Activated CD8-positive, alpha-beta T cell treated with anti-CD3 and anti-CD28 coated beads for 36 hours (primary cell): Measurements from ENCODE around the gene RLBP1. TPM values are rescaled to one million over a fixed set of nuclear protein-coding genes. Genes with fewer than 3 reads are reported as not detected.

Experiments used
- ATAC-seq: fragments of 200-7000 bp; cut with Tn5 transposase; one replicate; pipeline ENCODE4 v1.10.0; 2021; ENCODE audit warnings: mild to moderate bottlenecking, moderate library complexity
- CTCF ChIA-PET: fragments of 350-600 bp; sonication (Branson Sonifier 250); formaldehyde crosslinking; loops from one replicate; lab custom pipeline; 2021; ENCODE audit warnings: antibody characterized with exemption; lab: Charles Lee
- POLR2A ChIA-PET: fragments of 350-600 bp; sonication (Branson Sonifier 250); formaldehyde crosslinking; loops from one replicate; lab custom pipeline; 2021; ENCODE audit warnings: antibody characterized with exemption; lab: Charles Lee
- DNase-seq: peaks from one replicate; pipeline ENCODE4 v3.0.0-alpha.2; 2020
- H3K27ac Mint-ChIP-seq: one replicate; pipeline ENCODE4 v1.8.0; 2021; ENCODE audit warnings: mild to moderate bottlenecking, mixed read lengths
- H3K27me3 Mint-ChIP-seq: one replicate; pipeline ENCODE4 v1.8.0; 2021; ENCODE audit warnings: mixed read lengths
- H3K36me3 Mint-ChIP-seq: one replicate; pipeline ENCODE4 v1.8.0; 2021; ENCODE audit warnings: low read depth, mixed read lengths
- H3K4me1 Mint-ChIP-seq: one replicate; pipeline ENCODE4 v1.8.0; 2021; ENCODE audit warnings: low read depth, mixed read lengths
- H3K4me3 Mint-ChIP-seq: one replicate; pipeline ENCODE4 v1.8.0; 2021; ENCODE audit warnings: mild to moderate bottlenecking, moderate library complexity, mixed read lengths
- H3K9me3 Mint-ChIP-seq: one replicate; pipeline ENCODE4 v1.8.0; 2021; ENCODE audit warnings: mixed read lengths
- intact Hi-C: fragments of 100-400 bp; cut with micrococcal nuclease; formaldehyde crosslinking; loops from one replicate; pipeline ENCODE4 v1.10.0; 2022
- total RNA-seq, 2 experiments: library from RNA; stranded (reverse); gene quantifications; one replicate each; pipeline ENCODE4 v1.2.3, GENCODE V29; 2021
- TF ChIP-seq, protein P1 (sequence below): fragments of 200-600 bp; IDR thresholded peaks from one replicate; pipeline ENCODE4 v1.8.0; 2022; ENCODE audit warnings: antibody characterized with exemption, mild to moderate bottlenecking

The RLBP1 gene
- total RNA-seq, 2 experiments from 2014 or later: not detected

DNA sequence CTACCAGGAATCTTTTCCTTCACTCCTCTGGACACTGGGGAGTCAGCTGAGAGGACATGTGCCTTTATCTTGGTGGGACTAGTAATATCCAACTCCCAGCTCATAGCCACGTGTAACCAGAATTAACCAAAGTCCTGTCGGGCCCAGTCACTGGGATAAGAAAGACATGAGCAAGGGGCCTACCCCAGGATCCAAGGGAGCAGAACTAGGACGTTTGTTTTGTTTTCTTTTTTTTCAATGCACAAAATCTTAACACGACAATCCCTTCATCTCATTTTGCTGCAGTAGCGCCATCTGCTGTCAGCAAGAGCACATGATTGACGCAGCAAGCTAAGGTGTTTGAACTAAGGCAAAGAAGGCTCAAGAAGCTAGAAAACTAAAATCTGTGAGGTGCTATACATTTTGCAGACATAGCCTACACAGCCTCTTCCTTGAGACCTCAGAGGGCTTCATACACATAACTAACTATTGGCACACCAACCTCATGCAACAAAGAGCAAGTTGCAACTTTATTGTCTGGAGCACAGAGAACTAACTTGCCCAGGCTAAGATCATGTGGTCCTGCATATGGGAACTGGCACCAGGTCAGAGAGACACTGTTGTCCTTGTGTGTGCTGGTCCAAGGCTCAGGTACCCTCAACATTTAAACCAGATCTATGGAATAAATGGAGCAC is 43.6 kb downstream of the RLBP1 start:
- POLR2A ChIA-PET: interaction anchor here (1.1 to 2.0 kb wide), 3 partner anchors 10 to 175 kb away, joined by 3 to 6 read pairs (median 4); no protein-coding TSS in a partner anchor

DNA sequence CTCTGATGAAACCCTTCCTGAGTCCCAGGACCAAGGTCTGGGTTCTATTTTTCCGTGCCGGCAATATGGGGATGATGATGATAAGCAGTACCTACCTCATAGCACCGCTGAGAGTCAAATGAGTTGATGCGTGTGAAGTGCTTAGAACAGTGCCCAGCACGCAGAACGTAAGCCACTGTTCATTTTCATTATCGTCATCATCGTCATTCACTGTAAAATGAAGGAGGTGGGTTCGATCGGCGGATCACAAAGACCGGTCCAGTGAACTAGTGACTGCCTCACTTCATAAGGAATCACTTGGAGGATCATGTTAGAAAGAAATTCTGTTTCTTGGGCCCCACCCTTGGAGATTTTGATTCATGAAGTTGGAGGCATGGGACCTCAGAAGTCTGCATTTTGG is 44.3 kb downstream of the RLBP1 start:
- ChIA-PET POLR2A (interaction anchor here (2.0 kb wide), 1 partner anchor 9 kb away, joined by 6 read pairs; no protein-coding TSS in a partner anchor), CTCF (interaction anchor here (0.6 to 12.5 kb wide), 40 partner anchors 10 to 282 kb away, joined by 3 to 262 read pairs (median 6); partner anchors contain the start of genes ABHD2, FANCI and HAPLN3)
- Mint-ChIP-seq H3K27me3 (no peaks in the 10 kb centered on the region), H3K4me1 (peaks cover 35% of the 10 kb centered on the region), H3K27ac (no peak overlapping the region), H3K9me3 (no peaks in the 10 kb centered on the region), H3K36me3 (peaks cover 23% of the 10 kb centered on the region), H3K4me3 (no peak overlapping the region)
- intact Hi-C loops: loop anchor here (2.0 to 10.0 kb wide), 3 partner anchors 92 to 272 kb away; partner anchors contain the start of gene ABHD2
- ATAC-seq (no peak), DNase-seq (no peak)
- TF ChIP-seq, protein P1, sequence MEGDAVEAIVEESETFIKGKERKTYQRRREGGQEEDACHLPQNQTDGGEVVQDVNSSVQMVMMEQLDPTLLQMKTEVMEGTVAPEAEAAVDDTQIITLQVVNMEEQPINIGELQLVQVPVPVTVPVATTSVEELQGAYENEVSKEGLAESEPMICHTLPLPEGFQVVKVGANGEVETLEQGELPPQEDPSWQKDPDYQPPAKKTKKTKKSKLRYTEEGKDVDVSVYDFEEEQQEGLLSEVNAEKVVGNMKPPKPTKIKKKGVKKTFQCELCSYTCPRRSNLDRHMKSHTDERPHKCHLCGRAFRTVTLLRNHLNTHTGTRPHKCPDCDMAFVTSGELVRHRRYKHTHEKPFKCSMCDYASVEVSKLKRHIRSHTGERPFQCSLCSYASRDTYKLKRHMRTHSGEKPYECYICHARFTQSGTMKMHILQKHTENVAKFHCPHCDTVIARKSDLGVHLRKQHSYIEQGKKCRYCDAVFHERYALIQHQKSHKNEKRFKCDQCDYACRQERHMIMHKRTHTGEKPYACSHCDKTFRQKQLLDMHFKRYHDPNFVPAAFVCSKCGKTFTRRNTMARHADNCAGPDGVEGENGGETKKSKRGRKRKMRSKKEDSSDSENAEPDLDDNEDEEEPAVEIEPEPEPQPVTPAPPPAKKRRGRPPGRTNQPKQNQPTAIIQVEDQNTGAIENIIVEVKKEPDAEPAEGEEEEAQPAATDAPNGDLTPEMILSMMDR: no peak

More for the DNA sequence above, 43.6 kb downstream of the RLBP1 start:
- CTCF ChIA-PET: interaction anchor here (0.5 to 12.5 kb wide), 53 partner anchors 11 to 286 kb away, joined by 3 to 262 read pairs (median 5); partner anchors contain the start of genes ABHD2, FANCI and HAPLN3
- Mint-ChIP-seq H3K4me3 (no peak overlapping the region), H3K4me1 (peaks cover 35% of the 10 kb centered on the region), H3K9me3 (no peaks in the 10 kb centered on the region), H3K27me3 (no peaks in the 10 kb centered on the region), H3K36me3 (peaks cover 24% of the 10 kb centered on the region), H3K27ac (peak overlapping the region; percentile 36)
- ATAC-seq (peak; percentile 35), DNase-seq (peak; percentile 78)
- TF ChIP-seq, protein P1: peak; percentile 83
- intact Hi-C loops: loop anchor here (2.0 to 10.0 kb wide), 3 partner anchors 93 to 273 kb away; partner anchors contain the start of gene ABHD2

DNA sequence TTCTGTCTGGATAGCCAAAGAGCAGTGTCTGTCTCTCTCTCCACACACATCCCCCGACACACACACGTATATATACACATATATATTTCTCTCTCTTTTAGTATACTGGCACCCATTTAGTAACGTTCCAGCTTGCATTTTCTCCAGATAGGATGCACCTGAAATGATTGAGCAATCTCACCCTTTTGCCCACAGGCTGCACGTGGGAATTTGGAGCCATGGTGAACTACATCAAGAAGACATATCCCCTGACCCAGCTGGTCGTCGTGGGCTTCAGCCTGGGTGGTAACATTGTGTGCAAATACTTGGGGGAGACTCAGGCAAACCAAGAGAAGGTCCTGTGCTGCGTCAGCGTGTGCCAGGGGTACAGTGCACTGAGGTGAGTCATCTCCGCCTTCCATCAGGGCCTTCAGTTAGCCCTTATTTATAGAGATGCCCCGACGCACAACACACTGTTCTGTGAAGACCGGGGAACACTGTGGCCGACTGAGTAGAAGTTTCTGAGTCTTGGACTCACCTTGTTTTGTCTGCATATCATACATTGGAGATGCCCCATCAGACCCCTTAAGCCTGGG is 45.7 kb downstream of the RLBP1 start:
- Mint-ChIP-seq H3K27me3 (no peaks in the 10 kb centered on the region), H3K9me3 (no peaks in the 10 kb centered on the region), H3K36me3 (peaks cover 18% of the 10 kb centered on the region), H3K27ac (no peak overlapping the region), H3K4me1 (peaks cover 29% of the 10 kb centered on the region), H3K4me3 (no peak overlapping the region)
- no peak for DNase-seq
- intact Hi-C loops: loop anchor here (2.0 to 10.0 kb wide), 3 partner anchors 91 to 271 kb away; partner anchors contain the start of gene ABHD2
- ChIA-PET POLR2A (no interaction called here), CTCF (interaction anchor here (0.7 to 12.5 kb wide), 7 partner anchors 9 to 117 kb away, joined by 3 to 262 read pairs (median 3); no protein-coding TSS in a partner anchor)
- ATAC-seq: no peak
- TF ChIP-seq, protein P1: no peak

DNA sequence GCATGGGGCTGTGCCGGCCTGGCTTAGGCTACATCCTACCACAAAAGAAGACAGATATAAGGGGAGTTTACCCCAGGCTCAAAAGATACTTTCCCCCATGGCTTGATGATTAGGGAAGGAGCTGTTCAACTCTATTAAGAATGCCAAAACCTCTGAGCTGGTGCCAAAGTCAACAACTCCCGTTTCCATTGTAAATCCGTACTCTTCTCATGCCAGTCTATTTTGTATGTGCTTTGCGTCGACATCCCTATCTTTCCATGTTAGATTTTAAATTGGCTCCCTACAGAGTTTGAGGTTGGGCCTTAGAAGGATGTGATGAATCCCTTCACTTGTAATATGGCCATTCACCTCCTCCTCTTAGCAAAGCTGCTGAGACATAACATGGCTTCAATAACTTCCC is 46.9 kb downstream of the RLBP1 start:
- no peaks in the 10 kb centered on the region for H3K27me3 Mint-ChIP-seq
- ChIA-PET POLR2A (no interaction called here), CTCF (interaction anchor here (0.8 to 12.5 kb wide), 6 partner anchors 8 to 116 kb away, joined by 3 to 262 read pairs (median 4); no protein-coding TSS in a partner anchor)
- no peaks in the 10 kb centered on the region for H3K9me3 Mint-ChIP-seq
- DNase-seq (no peak), ATAC-seq (no peak)
- H3K36me3 Mint-ChIP-seq: peaks cover 21% of the 10 kb centered on the region
- H3K27ac Mint-ChIP-seq: no peak overlapping the region
- H3K4me1 Mint-ChIP-seq: peaks cover 22% of the 10 kb centered on the region
- intact Hi-C loops: loop anchor here (10.0 kb wide), 2 partner anchors 90 to 270 kb away; partner anchors contain the start of gene ABHD2
- H3K4me3 Mint-ChIP-seq: no peak overlapping the region
- TF ChIP-seq, protein P1: no peak
